SK-N-SH (cell line): Measurements from ENCODE around the gene NOMO2. TPM values are rescaled to one million over a fixed set of nuclear protein-coding genes. Genes with fewer than 3 reads are reported as not detected.

Experiments used
- polyA plus RNA-seq, 3 experiments: library from polyadenylated mRNA; depleted of rRNA; stranded (reverse); fragments of >200 nt; gene quantifications; 2 replicates each; pipeline ENCODE4 v1.2.3, GENCODE V29; 2012
- small RNA-seq, 7 experiments: library from RNA; depleted of rRNA; stranded (forward); fragments of <200 nt; gene quantifications; one replicate each; pipeline ENCODE3, GENCODE V24; 2012

The NOMO2 gene
- polyA plus RNA-seq, 1 of the 3 experiments (the other 2 are of a cell fraction) = 202 TPM

Small RNAs within 50 kb of the gene (small RNA-seq; reads per million reads assigned to genes)
- gene MIR3179-3 = 0 reads per million in 7 experiments
- 0 reads per million in 7 experiments for gene MIR3179-4
- gene MIR3180-3 = 0 reads per million in 7 experiments
- gene MIR3670-3 = 0 reads per million in 7 experiments
- gene MIR3670-4 = 0 reads per million in 7 experiments
- gene MIR6770-3 = 0 reads per million in 7 experiments
- 0 reads per million in 7 experiments for gene RF00019

Other genes starting within 250 kb of the NOMO2 start
- 15.8 and 19.1 TPM in 2 replicates for gene NPIPA8, start 225.4 kb downstream of the NOMO2 start, polyA plus RNA-seq (2012; rRNA removed)
- 6,745 and 7,967 TPM in 2 replicates for gene RPS15A, start 228.2 kb upstream of the NOMO2 start, polyA plus RNA-seq (2012; rRNA removed)
- 95.8 and 104 TPM in 2 replicates for gene ARL6IP1, start 239.5 kb upstream of the NOMO2 start, polyA plus RNA-seq (2012; rRNA removed)